NCI-H2196 (cell line): ENCODE results near the gene CDC42BPB.

Experiments used
- DNase-seq: peaks from one replicate; lab custom pipeline; 2025; ENCODE audit not compliant: unreplicated experiment; lab: John Stamatoyannopoulos, UW

CDC42BPB gene

GRCh38 chr14:102888748-102889147 lies 168.6 kb downstream of the CDC42BPB start:
- no peak for DNase-seq

GRCh38 chr14:102885737-102886447 lies 171.5 kb downstream of the CDC42BPB start:
- no peak for DNase-seq

DNA sequence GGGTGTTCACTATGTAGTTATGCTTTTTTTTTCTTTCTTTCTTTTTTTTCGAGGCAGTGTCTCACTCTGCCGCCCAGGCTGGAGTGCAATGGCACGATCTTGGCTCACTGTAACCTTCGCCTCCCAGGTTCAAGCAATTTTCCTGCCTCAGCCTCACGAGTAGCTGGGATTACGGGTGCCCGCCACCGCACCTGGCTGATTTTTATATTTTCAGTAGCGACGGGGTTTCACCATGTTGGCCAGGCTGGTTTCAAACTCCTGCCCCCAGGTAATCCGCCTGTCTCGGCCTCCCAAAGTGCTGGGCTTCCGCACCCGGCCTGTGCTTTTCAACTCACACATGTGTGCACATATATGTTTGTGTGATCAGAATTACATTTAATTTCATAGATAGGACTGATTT lies 173.8 kb downstream of the CDC42BPB start:
- DNase-seq, result no peak

GRCh38 chr14:102883089-102883541 lies 174.2 kb downstream of the CDC42BPB start:
- DNase-seq, result no peak
